Peyer's patch (tissue), 4 donors: Measurements from ENCODE around the gene COL4A1. TPM values are rescaled to one million over a fixed set of nuclear protein-coding genes. Genes with fewer than 3 reads are reported as not detected.

ENCODE experiments used
- DNase-seq, 3 donors: peaks; one replicate each; pipeline ENCODE4 v3.0.0-alpha.2; 2017 to 2019
- H3K27ac ChIP-seq, 4 donors: fragments of 200-600 bp; sonication (generic); one replicate each; pipeline ENCODE4 v1.5.1; 2016 to 2019
- H3K27me3 ChIP-seq, 2 donors: fragments of 200-600 bp; sonication (generic); one replicate each; pipeline ENCODE4 v1.5.1; 2019
- H3K36me3 ChIP-seq, 3 donors: fragments of 200-600 bp; sonication (generic); one replicate each; pipeline ENCODE4 v1.5.1; 2016 to 2019
- H3K4me1 ChIP-seq, 4 donors: fragments of 200-600 bp; sonication (generic); one replicate each; pipeline ENCODE4 v1.5.1; 2016 to 2019
- H3K4me3 ChIP-seq, 4 donors: fragments of 200-600 bp; sonication (generic); 1 replicate in 3 of 4; 2 replicates in 1 of 4; pipeline ENCODE4 v1.5.1; 2016 to 2019; ENCODE audit warnings: mild to moderate bottlenecking in 1 of 4
- H3K9me3 ChIP-seq, 4 donors: fragments of 200-600 bp; sonication (generic); one replicate each; pipeline ENCODE4 v1.5.1; 2016 to 2019; ENCODE audit warnings: mild to moderate bottlenecking in 1 of 4
- POLR2A ChIP-seq, 2 donors: fragments of 450-650 bp; IDR thresholded peaks; one replicate each; pipeline ENCODE4 v1.5.1; 2017; ENCODE audit warnings: antibody characterized with exemption in 2 of 2, mild to moderate bottlenecking in 2 of 2, moderate library complexity in 2 of 2
- total RNA-seq, 4 donors: library from RNA; depleted of rRNA; stranded (reverse); fragments of >200 nt; gene quantifications; one replicate each; pipeline ENCODE4 v1.1.0, GENCODE V29; 2016
- TF ChIP-seq, protein P1 (sequence below), 6 experiments: fragments of 450-650 bp in 4 of 6; fragments of 200-600 bp in 2 of 6; sonication (generic) in 1 of 6; IDR thresholded peaks; one replicate each; pipeline ENCODE4 v1.5.1; 2017 to 2019; ENCODE audit warnings: antibody characterized with exemption in 6 of 6, mild to moderate bottlenecking in 3 of 6, moderate library complexity in 1 of 6

Gene COL4A1
- total RNA-seq, 4 donors from 2014 or later: 28.0 to 69.3 (median 36.3) TPM

DNA sequence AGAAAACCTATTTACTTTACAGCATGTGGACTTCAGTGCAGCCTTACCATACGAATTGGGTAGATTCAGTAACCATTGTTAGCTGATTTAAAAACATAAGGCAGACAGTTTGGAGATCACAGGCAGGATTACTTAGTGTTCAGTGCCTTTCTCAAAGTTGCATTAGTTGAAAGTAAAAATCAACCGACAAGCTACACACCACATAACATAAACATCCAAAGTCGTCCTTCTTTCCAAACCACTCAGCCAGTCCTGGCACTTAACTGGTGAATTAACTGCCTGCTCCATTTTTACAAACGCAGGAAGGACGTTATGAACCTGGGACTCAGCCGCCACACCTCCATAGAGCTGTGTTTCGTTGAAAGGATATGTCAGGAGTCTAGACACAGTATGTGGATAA, 91.4 kb downstream of the COL4A1 start:
- no peaks in the 10 kb centered on the region for H3K27me3 ChIP-seq
- peaks cover 0 to 6% (median 0%) of the 10 kb centered on the region in 3 donors for H3K36me3 ChIP-seq
- no peak for DNase-seq
- TF ChIP-seq POLR2A (IDR thresholded peaks at IDR 0.05): no peak
- TF ChIP-seq, protein P1, sequence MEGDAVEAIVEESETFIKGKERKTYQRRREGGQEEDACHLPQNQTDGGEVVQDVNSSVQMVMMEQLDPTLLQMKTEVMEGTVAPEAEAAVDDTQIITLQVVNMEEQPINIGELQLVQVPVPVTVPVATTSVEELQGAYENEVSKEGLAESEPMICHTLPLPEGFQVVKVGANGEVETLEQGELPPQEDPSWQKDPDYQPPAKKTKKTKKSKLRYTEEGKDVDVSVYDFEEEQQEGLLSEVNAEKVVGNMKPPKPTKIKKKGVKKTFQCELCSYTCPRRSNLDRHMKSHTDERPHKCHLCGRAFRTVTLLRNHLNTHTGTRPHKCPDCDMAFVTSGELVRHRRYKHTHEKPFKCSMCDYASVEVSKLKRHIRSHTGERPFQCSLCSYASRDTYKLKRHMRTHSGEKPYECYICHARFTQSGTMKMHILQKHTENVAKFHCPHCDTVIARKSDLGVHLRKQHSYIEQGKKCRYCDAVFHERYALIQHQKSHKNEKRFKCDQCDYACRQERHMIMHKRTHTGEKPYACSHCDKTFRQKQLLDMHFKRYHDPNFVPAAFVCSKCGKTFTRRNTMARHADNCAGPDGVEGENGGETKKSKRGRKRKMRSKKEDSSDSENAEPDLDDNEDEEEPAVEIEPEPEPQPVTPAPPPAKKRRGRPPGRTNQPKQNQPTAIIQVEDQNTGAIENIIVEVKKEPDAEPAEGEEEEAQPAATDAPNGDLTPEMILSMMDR (IDR thresholded peaks at IDR 0.05): no peak
- H3K4me1 ChIP-seq: peaks cover 0 to 17% (median 0%) of the 10 kb centered on the region in 4 donors
- H3K4me3 ChIP-seq: no peak overlapping the region
- H3K27ac ChIP-seq: peak overlapping the region in 3 of 4 donors; percentile 27 to 53 (median 33)
- no peaks in the 10 kb centered on the region for H3K9me3 ChIP-seq

DNA sequence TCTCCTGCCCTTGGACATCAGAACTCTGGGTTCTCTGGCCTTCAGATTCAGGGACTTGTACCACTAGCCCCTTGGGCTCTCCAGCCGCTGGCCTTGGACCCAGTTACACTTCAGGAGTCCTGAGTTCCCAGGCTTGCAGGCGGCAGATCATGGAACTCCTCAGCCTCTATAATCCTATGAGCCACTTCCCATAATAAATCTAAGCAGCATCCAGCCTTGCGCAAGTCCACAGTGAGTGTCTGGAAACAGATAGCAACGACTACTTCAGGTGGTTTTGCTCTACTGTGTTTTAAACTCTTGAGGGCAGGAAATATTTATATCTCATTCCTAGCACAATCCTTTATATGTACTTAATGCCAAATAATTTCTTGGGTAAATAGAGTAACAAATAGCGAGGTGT, 92.3 kb downstream of the COL4A1 start:
- H3K9me3 ChIP-seq: no peaks in the 10 kb centered on the region
- TF ChIP-seq POLR2A (IDR thresholded peaks at IDR 0.05): no peak
- TF ChIP-seq, protein P1 (IDR thresholded peaks at IDR 0.05): no peak
- H3K4me3 ChIP-seq: no peak overlapping the region
- peaks cover 0 to 6% (median 0%) of the 10 kb centered on the region in 3 donors for H3K36me3 ChIP-seq
- H3K27me3 ChIP-seq: no peaks in the 10 kb centered on the region
- DNase-seq: no peak
- H3K27ac ChIP-seq: no peak overlapping the region
- H3K4me1 ChIP-seq: peaks cover 0 to 17% (median 0%) of the 10 kb centered on the region in 4 donors

DNA sequence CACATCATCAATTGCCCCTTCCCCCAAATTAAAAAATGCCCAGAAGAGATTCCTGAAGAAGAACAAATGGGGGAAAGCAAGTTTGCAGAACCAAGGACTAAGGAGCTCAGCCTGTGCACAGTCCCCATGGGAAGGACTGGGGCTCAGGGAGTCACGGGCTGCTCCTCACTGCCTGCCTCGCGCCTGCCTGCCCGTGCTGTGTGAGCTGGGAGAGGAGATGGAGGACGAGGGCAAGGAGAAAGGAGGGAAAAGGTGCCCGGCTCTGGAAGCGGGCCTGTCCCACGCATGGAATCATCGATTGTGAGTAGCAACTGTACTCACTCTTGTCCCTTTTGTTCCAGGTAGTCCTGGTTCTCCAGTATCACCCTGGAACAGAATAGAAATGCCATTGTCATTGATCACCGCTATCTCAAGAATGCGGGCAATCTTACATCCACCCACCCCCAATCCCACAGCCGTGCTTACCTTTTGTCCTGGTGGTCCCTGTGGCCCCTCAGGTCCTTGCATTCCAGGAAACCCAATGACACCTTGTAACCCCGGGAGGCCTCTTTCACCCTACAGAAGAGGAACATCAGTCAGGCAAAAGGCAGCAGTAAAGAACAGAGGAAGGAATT, 93.4 kb downstream of the COL4A1 start:
- TF ChIP-seq, protein P1 (IDR thresholded peaks at IDR 0.05): no peak
- no peak for TF ChIP-seq POLR2A (IDR thresholded peaks at IDR 0.05)
- Histone ChIP-seq H3K27me3 (no peaks in the 10 kb centered on the region), H3K9me3 (no peaks in the 10 kb centered on the region), H3K27ac (no peak overlapping the region), H3K36me3 (peaks cover 0 to 7% (median 0%) of the 10 kb centered on the region in 3 donors), H3K4me3 (no peak overlapping the region), H3K4me1 (peaks cover 0 to 13% (median 0%) of the 10 kb centered on the region in 4 donors)
- DNase-seq: no peak

DNA sequence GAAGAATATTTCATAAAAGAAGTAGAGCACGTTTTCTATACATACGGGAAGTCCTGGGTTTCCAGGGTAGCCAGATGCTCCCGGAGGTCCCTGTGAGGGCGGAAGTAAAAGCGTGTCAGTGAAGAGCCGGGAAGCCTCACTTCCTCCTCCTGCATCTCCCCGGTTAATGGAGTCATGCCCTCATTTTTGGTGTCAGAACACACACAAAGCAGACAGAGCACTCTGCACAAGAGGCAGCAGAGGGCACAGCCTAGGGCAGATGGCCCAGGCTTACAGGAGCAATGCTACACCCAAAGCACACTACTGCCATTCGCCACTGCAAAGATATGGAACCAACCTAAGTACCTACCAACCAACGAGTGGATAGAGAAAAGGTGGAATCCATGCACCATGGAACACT, 94.4 kb downstream of the COL4A1 start:
- no peak for TF ChIP-seq POLR2A (IDR thresholded peaks at IDR 0.05)
- TF ChIP-seq, protein P1 (IDR thresholded peaks at IDR 0.05): no peak

DNA sequence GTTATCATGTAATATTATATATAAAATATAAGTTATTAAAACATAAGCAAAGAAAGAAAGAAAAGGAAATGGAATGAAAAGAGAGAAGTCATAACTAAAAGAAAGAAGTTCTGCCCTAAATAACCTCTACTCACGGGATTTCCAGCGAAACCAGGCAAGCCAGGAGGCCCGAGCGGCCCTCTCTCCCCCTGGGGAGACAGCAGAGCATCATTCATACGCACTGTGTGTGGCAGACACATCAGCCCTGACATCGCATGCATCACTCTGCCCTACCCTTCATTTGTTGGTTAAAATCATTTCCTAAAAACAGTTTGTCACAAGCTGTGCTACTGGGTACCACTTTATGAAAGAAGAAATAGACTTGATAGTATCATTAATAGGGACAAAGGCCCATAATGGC, 95.2 kb downstream of the COL4A1 start:
- Histone ChIP-seq H3K9me3 (no peaks in the 10 kb centered on the region), H3K4me1 (peaks cover 0 to 2% (median 0%) of the 10 kb centered on the region in 4 donors), H3K27me3 (no peaks in the 10 kb centered on the region), H3K36me3 (peaks cover 0 to 23% (median 0%) of the 10 kb centered on the region in 3 donors), H3K4me3 (no peak overlapping the region), H3K27ac (no peak overlapping the region)
- DNase-seq: no peak
- TF ChIP-seq POLR2A (IDR thresholded peaks at IDR 0.05): no peak
- TF ChIP-seq, protein P1 (IDR thresholded peaks at IDR 0.05): no peak

More for the DNA sequence above, 94.4 kb downstream of the COL4A1 start:
- no peaks in the 10 kb centered on the region for H3K27me3 ChIP-seq
- H3K4me1 ChIP-seq: peaks cover 0 to 10% (median 0%) of the 10 kb centered on the region in 4 donors
- peaks cover 0 to 16% (median 0%) of the 10 kb centered on the region in 3 donors for H3K36me3 ChIP-seq
- no peak for DNase-seq
- H3K27ac ChIP-seq: no peak overlapping the region
- H3K9me3 ChIP-seq: no peaks in the 10 kb centered on the region
- no peak overlapping the region for H3K4me3 ChIP-seq
